GM19452 (cell line): ENCODE data around the gene SLCO2A1.

Experiments
- ATAC-seq: cut with Tn5 transposase; IDR thresholded peaks from one replicate; pipeline ENCODE4 v1.9.1; 2021; ENCODE audit not compliant: unreplicated experiment

SLCO2A1 gene

DNA sequence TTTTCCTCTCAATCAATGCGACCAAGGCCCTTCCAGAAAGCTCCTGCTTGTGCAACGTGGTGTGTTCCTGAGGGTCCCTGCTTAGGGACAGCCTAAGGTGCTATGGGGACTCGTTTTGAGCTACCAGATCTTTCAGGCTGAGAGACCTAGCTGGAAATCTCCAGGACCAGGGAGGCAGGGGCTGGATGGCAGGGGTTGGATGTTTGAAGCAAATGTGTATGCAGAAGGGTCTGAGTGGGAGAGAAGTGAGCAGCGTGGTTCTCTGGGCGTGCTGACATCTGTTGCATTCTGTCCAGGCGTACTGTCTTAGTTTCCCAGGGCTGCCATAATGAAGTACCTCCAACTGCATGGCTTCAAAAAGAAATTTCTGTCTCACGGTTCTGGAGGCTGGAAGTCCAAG, 31.7 kb upstream of the SLCO2A1 start:
- ATAC-seq: no peak

DNA sequence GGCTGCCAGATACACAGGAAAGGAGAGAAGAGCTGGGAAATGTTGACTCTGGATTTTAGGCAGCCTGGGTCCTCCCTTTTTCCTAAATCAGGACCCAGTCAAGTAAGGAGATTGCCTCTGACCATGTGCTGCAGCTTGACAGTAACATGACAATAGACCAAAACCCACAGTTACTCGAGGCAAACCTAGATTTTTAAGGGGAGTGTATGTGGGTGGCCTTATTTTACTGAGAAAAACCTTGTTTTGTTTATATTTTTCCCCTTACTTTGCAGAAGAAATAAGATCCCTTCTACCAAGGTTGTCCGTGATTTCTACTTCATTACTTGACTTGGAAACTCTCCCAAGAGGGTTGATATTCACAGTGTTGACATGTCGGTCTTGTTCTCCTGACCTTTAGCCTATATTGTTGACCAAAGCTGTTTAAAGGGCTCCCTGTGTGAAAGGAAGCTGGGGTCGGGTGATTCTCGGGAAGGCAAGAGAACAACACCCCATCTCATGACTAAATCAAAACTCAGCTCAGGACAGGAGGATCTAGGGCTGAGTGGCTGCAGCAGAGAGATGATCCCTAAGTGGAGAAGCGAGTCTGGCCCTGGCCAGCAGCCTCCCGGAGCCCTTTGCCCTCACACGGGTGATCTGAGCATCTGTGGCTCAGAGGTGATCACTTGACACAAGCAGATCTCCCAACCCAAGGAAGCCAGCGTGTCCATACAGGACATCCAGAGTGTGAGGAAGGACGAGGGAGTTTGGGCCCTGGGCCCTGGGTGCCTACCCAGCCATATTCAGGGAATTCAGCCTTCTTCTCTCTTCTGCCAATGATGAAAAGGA, 31.0 kb upstream of the SLCO2A1 start:
- no peak for ATAC-seq

DNA sequence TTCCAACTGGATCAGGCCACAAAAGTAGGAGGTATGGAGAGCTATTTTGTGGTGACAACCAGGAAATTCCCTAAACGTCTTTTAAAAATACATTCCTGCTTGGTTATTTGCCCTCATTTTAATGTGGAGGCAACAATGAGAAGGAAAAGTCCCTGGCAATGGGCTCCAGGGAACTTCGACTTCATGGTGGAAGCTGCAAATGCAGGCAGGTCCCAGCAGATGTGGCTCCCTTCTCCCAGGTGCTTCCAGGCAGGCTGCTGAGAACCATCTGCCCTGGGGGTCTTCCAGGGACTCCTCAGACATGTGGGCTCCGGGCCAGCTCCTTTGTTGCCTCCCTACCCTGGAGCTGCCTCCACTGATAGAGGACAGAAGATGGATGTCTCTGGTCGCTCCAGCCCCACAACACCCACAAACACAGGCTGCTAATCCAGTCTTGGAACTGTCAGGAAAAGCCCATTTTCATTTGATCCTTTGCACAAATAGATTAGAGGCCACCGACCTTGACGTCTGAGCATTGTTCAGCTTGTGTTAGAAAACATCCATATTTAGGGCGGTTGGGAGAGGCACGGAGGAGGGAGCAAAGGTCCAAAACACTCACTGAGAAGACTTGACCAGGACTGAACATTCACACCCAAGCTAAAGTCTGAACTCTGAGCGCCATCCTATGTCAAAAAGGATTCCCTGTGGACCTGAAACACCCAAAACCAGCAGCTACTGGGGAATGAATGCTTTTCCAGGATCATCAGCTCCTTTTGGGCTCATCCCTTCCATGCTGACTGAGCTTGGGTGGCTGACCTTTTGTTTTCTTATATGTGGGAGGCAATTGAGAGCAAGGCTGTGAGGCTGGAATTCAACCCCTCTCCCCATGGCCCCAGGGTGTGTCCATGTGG, 30.2 kb upstream of the SLCO2A1 start:
- ATAC-seq: no peak

- ATAC-seq: no peak
These were observed 29.4 kb upstream of the SLCO2A1 start for GRCh38 chr3:134059035-134059601.

DNA sequence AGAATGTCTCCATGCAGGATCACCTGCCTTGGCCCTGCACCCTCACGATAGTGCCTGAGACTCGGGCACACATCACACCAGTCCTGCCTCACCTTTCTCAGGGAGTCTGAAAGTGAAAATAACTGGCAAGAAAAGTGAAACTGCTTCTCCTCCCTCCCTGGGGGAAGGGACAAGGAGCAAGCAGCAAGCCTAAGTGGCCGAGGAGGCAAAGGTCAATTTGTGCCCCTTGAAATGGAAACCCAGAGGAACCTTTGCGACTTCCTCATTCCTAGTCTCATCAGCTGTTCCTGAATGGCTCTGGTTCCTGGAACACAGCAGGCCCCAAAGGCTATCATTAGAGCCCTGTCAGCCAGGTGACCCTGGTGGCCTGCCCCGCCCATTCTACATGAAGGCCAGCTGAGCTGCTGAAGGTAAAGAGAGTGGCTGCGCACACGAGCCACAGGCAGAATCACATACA, 28.0 kb upstream of the SLCO2A1 start:
- ATAC-seq: no peak

DNA sequence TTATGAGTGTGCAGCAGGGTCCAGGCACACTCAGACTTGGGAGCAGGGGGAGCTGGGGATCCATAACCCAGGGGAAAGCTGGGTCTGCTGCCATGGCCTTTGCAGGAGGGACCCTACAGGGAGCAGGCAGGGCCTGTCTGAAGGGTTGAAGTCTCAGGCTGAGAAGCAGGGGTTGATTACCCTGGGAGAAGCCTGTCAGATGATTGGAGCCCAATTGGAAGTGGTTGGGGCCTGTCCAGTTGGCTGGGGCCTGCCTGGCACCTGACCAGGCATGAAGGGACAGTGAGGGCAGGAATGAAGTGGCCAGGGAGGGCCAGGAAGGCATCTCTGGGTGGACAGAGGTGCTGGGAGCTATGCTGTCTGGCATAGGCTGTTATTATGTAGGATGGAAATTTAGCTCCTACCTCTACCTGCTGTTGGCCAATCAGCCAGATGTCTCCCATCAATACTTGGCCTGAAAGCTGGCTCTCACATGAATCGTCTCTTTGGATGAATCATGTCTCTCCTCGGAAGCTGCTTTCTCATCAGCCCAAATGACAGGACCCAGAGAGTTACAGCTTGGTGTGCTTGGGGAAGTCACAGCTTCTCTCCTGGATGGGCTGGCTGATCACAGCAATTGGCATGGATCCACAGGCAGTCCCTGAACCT, 27.4 kb upstream of the SLCO2A1 start:
- ATAC-seq: no peak

- no peak for ATAC-seq
These were observed 26.8 kb upstream of the SLCO2A1 start for GRCh38 chr3:134056464-134056891.

DNA sequence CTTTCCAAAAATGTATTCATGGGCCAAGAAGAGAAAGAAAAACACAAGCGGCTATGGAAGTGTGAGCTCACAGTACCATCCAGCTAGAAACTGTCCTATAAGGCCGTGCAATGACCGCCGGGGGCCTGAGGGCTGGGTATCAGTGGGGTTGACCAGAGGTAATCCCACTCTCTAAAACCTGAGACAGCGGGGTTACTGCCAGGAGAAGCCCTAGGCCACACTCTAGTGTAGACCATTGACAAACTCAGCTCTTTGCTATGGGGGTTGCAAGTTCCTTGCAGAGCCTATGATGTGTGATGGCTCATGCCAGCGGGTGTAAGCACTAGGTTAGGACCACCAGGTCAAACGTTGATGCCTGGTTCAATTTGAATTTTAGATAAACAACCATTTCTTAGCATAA, 25.9 kb upstream of the SLCO2A1 start:
- ATAC-seq: no peak

- no peak for ATAC-seq
These were observed 25.2 kb upstream of the SLCO2A1 start for GRCh38 chr3:134054881-134055280.

GRCh38 chr3:134054231-134054630, 24.5 kb upstream of the SLCO2A1 start:
- no peak for ATAC-seq

DNA sequence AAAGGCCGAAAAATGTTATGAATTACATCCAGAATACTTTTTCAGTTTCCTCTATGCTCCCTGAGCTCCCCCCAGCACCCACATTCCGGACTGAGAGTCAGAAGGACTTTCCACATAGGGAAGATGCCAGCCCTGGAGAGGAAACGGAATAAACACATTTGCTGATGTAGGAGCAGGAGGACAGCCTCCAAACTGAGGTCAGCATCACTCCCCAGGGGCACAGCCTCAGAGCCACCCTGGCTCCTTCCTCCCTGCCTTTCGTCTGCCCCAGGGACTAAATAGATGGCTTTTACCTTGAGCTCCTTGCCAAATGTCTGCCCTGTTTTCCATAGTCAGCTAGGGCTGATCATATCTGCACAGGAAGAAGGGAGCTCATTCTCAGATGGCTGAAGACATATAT, 22.6 kb upstream of the SLCO2A1 start:
- no peak for ATAC-seq

GRCh38 chr3:134049676-134050075, 20.0 kb upstream of the SLCO2A1 start:
- no peak for ATAC-seq

- ATAC-seq: no peak
These were observed 18.7 kb upstream of the SLCO2A1 start for GRCh38 chr3:134048278-134048996.

- ATAC-seq: no peak
These were observed 14.7 kb upstream of the SLCO2A1 start for GRCh38 chr3:134044459-134044858.

GRCh38 chr3:134040066-134040465, 10.3 kb upstream of the SLCO2A1 start:
- no peak for ATAC-seq

DNA sequence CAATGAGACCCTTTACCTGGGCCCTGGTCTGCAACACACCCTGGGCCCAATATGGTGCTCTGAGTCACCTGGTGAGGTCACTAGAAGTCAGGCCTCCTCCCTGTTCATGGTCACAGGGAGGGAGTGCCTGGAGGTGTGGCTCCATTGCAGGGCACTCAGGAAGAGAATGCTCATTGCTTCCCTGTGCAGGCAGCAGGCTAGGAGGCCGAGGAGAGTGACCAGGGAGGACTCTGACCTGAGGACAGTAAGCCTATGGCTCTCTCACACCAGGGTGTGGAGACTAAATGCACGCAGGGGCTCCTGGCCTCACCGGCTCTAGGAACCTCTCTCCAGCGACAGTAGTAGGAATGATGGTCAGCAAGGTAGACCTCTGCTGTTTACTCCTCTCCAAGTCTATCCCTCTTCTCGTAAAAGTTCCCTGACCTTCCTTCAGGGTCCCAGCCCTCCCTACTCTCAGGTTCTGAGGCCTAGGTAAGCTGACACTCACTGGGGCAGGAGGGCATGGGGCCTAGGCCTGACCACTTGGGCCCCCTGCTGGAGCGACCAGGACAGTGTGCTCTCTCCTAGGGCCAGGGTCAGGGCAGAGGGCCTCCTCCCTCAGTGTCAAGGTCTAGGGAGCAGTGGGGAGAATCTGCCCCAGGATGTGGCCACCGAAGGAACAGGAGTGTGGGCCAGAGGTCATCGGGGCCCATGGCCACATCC, 9.6 kb upstream of the SLCO2A1 start:
- no peak for ATAC-seq

DNA sequence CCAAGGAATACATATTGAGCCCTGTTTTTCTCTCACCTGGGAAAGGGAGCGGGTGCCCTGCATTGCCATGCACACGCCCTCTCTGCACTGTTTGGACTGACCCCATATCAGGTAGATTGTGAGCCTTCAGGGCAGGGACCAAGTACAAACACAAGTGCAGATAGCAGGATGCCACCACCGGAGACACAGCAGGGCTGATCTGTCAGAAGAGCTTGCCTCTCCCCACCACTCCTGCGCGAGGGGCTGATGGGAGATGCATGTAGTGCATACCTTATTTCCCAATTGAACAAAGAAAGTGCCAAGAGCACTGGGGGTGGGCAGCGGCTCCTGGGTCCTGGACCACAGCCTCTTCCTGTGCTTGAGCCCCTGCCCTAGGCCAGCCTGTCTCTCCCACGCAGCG, 9.0 kb upstream of the SLCO2A1 start:
- ATAC-seq: no peak

GRCh38 chr3:134038071-134038491, 8.4 kb upstream of the SLCO2A1 start:
- ATAC-seq: no peak

DNA sequence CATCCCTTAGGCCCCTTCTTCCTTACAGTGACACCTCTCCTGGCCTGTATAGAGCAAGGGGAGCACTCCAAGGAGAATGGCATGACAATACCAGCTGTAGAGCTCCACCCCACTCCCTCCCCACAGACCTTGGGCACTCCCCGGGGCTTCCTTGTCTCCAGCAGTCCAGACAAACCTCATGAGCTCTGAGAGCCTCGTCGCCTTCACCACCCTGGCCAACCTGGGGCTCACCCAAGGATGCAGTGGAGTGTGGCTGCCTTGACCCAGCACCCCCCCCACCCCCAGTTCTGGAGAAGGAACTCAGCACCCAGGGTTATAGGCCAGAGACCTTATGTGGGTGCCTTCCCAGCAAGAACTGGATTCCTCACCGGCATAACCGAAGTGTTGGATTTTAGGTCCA, 7.4 kb upstream of the SLCO2A1 start:
- ATAC-seq: no peak

DNA sequence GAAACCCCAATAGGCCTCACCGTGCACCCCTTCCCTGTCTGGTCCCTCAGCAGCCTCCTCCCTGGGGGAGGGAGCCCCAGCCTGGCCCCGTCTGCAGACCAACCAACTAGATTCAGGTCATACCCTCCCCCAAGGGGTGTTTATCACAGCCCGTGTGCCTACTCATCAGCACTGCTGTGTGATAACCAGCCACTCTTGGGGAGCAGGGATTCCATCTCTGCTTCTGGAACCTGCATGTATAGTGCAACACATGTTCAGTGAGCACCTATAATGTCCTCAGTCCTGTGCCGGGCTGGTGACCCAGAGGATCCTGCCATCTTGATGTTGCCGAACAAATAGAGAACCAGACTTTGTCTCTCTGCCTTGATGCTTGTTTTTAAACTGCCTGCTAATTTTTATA, 6.6 kb upstream of the SLCO2A1 start:
- ATAC-seq: no peak
